Dendritic cell treated with granulocyte-macrophage colony-stimulating factor and Interleukin-4, amounts not matched to agents 40 ng/mL and 50 ng/mL, for 4 days (primary cell): ENCODE measurements around the gene ME3.
A peak's percentile ranks its signal among the peaks of the same experiment; 100 is the strongest.

Source experiments
- H3K27ac Mint-ChIP-seq: one replicate; pipeline ENCODE4 v1.8.0; 2022; ENCODE audit warnings: mild to moderate bottlenecking, mixed read lengths
- H3K27me3 Mint-ChIP-seq: one replicate; pipeline ENCODE4 v1.8.0; 2022; ENCODE audit warnings: mild to moderate bottlenecking, mixed read lengths
- H3K36me3 Mint-ChIP-seq: one replicate; pipeline ENCODE4 v1.8.0; 2022; ENCODE audit warnings: low read depth, mixed read lengths
- H3K4me1 Mint-ChIP-seq: one replicate; pipeline ENCODE4 v1.8.0; 2022; ENCODE audit warnings: low read depth, mixed read lengths
- H3K4me3 Mint-ChIP-seq: one replicate; pipeline ENCODE4 v1.8.0; 2022; ENCODE audit warnings: mild to moderate bottlenecking, moderate library complexity, mixed read lengths
- H3K9me3 Mint-ChIP-seq: one replicate; pipeline ENCODE4 v1.8.0; 2022; ENCODE audit warnings: mixed read lengths
- intact Hi-C: fragments of 100-400 bp; cut with micrococcal nuclease; formaldehyde crosslinking; loops from one replicate; pipeline ENCODE4 v1.15.0; 2022

The ME3 gene

GRCh38 chr11:86615487-86615886, 56.9 kb downstream of the ME3 start:
- no peak overlapping the region for H3K4me3 Mint-ChIP-seq
- no peaks in the 10 kb centered on the region for H3K9me3 Mint-ChIP-seq
- intact Hi-C loops, result no loop called here
- H3K27me3 Mint-ChIP-seq, result no peaks in the 10 kb centered on the region
- H3K27ac Mint-ChIP-seq, result no peak overlapping the region
- peaks cover 6% of the 10 kb centered on the region for H3K4me1 Mint-ChIP-seq
- no peaks in the 10 kb centered on the region for H3K36me3 Mint-ChIP-seq

- Mint-ChIP-seq H3K27me3 (no peaks in the 10 kb centered on the region), H3K27ac (no peak overlapping the region), H3K4me3 (no peak overlapping the region), H3K4me1 (peaks cover 5% of the 10 kb centered on the region), H3K9me3 (no peaks in the 10 kb centered on the region), H3K36me3 (no peaks in the 10 kb centered on the region)
- intact Hi-C loops, result no loop called here
Measured at GRCh38 chr11:86610559-86611341, 61.7 kb downstream of the ME3 start.

- Mint-ChIP-seq H3K27ac (no peak overlapping the region), H3K27me3 (no peaks in the 10 kb centered on the region), H3K4me1 (no peaks in the 10 kb centered on the region), H3K4me3 (no peak overlapping the region), H3K9me3 (no peaks in the 10 kb centered on the region), H3K36me3 (no peaks in the 10 kb centered on the region)
- intact Hi-C loops, result loop anchor here (1.0 kb wide), 1 partner anchor 152 kb away; no protein-coding TSS in a partner anchor
Measured at GRCh38 chr11:86608251-86608799, 64.1 kb downstream of the ME3 start.

- intact Hi-C loops, result no loop called here
- Mint-ChIP-seq H3K27me3 (no peaks in the 10 kb centered on the region), H3K4me1 (no peaks in the 10 kb centered on the region), H3K27ac (no peak overlapping the region), H3K36me3 (no peaks in the 10 kb centered on the region), H3K4me3 (no peak overlapping the region), H3K9me3 (no peaks in the 10 kb centered on the region)
Measured at GRCh38 chr11:86606836-86607481, 65.5 kb downstream of the ME3 start.

- H3K4me1 Mint-ChIP-seq, result no peaks in the 10 kb centered on the region
- no peak overlapping the region for H3K27ac Mint-ChIP-seq
- H3K9me3 Mint-ChIP-seq, result no peaks in the 10 kb centered on the region
- H3K27me3 Mint-ChIP-seq, result no peaks in the 10 kb centered on the region
- H3K36me3 Mint-ChIP-seq, result no peaks in the 10 kb centered on the region
- no peak overlapping the region for H3K4me3 Mint-ChIP-seq
- intact Hi-C loops, result no loop called here
Measured at GRCh38 chr11:86606270-86606835, 66.1 kb downstream of the ME3 start.

GRCh38 chr11:86596861-86597586, 75.4 kb downstream of the ME3 start:
- Mint-ChIP-seq H3K9me3 (no peaks in the 10 kb centered on the region), H3K4me3 (no peak overlapping the region), H3K27me3 (no peaks in the 10 kb centered on the region), H3K36me3 (no peaks in the 10 kb centered on the region), H3K4me1 (peaks cover 26% of the 10 kb centered on the region), H3K27ac (peak overlapping the region; percentile 63)
- intact Hi-C loops, result no loop called here

GRCh38 chr11:86595955-86596354, 76.5 kb downstream of the ME3 start:
- intact Hi-C loops, result no loop called here

GRCh38 chr11:86595451-86595850, 77.0 kb downstream of the ME3 start:
- Mint-ChIP-seq H3K4me3 (no peak overlapping the region), H3K4me1 (peaks cover 26% of the 10 kb centered on the region), H3K36me3 (no peaks in the 10 kb centered on the region), H3K27me3 (no peaks in the 10 kb centered on the region), H3K9me3 (no peaks in the 10 kb centered on the region), H3K27ac (no peak overlapping the region)
- intact Hi-C loops, result no loop called here

More at GRCh38 chr11:86595955-86596354, 76.5 kb downstream of the ME3 start:
- peak overlapping the region; percentile 63 for H3K27ac Mint-ChIP-seq
- H3K4me1 Mint-ChIP-seq, result peaks cover 26% of the 10 kb centered on the region
- H3K27me3 Mint-ChIP-seq, result no peaks in the 10 kb centered on the region
- H3K36me3 Mint-ChIP-seq, result no peaks in the 10 kb centered on the region
- no peak overlapping the region for H3K4me3 Mint-ChIP-seq
- H3K9me3 Mint-ChIP-seq, result no peaks in the 10 kb centered on the region

- H3K9me3 Mint-ChIP-seq, result no peaks in the 10 kb centered on the region
- H3K36me3 Mint-ChIP-seq, result no peaks in the 10 kb centered on the region
- no peak overlapping the region for H3K27ac Mint-ChIP-seq
- no peak overlapping the region for H3K4me3 Mint-ChIP-seq
- H3K4me1 Mint-ChIP-seq, result peaks cover 26% of the 10 kb centered on the region
- intact Hi-C loops, result no loop called here
- H3K27me3 Mint-ChIP-seq, result no peaks in the 10 kb centered on the region
Measured at GRCh38 chr11:86594746-86595145, 77.7 kb downstream of the ME3 start.

- Mint-ChIP-seq H3K9me3 (no peaks in the 10 kb centered on the region), H3K4me1 (peaks cover 26% of the 10 kb centered on the region), H3K36me3 (no peaks in the 10 kb centered on the region), H3K27ac (no peak overlapping the region), H3K27me3 (no peaks in the 10 kb centered on the region), H3K4me3 (no peak overlapping the region)
- intact Hi-C loops, result no loop called here
Measured at GRCh38 chr11:86593833-86594232, 78.6 kb downstream of the ME3 start.

- Mint-ChIP-seq H3K4me3 (no peak overlapping the region), H3K9me3 (no peaks in the 10 kb centered on the region), H3K36me3 (no peaks in the 10 kb centered on the region), H3K27ac (no peak overlapping the region), H3K4me1 (peaks cover 26% of the 10 kb centered on the region), H3K27me3 (no peaks in the 10 kb centered on the region)
- intact Hi-C loops, result no loop called here
Measured at GRCh38 chr11:86592659-86593451, 79.6 kb downstream of the ME3 start.

- H3K9me3 Mint-ChIP-seq, result no peaks in the 10 kb centered on the region
- no peaks in the 10 kb centered on the region for H3K27me3 Mint-ChIP-seq
- intact Hi-C loops, result no loop called here
- H3K4me3 Mint-ChIP-seq, result no peak overlapping the region
- H3K27ac Mint-ChIP-seq, result no peak overlapping the region
- peaks cover 22% of the 10 kb centered on the region for H3K4me1 Mint-ChIP-seq
- H3K36me3 Mint-ChIP-seq, result no peaks in the 10 kb centered on the region
Measured at GRCh38 chr11:86592047-86592591, 80.3 kb downstream of the ME3 start.

GRCh38 chr11:86591631-86592030, 80.8 kb downstream of the ME3 start:
- Mint-ChIP-seq H3K27ac (no peak overlapping the region), H3K36me3 (no peaks in the 10 kb centered on the region), H3K4me1 (peaks cover 17% of the 10 kb centered on the region), H3K9me3 (no peaks in the 10 kb centered on the region), H3K4me3 (no peak overlapping the region), H3K27me3 (no peaks in the 10 kb centered on the region)
- intact Hi-C loops, result no loop called here
